DMS79 treated with DMSO at 0.1 percent for 48 hours (cell line): ENCODE data around the gene ST8SIA5.

Experiments used
- DNase-seq: peaks from one replicate; lab custom pipeline; 2025; lab: John Stamatoyannopoulos, UW

ST8SIA5 gene

DNA sequence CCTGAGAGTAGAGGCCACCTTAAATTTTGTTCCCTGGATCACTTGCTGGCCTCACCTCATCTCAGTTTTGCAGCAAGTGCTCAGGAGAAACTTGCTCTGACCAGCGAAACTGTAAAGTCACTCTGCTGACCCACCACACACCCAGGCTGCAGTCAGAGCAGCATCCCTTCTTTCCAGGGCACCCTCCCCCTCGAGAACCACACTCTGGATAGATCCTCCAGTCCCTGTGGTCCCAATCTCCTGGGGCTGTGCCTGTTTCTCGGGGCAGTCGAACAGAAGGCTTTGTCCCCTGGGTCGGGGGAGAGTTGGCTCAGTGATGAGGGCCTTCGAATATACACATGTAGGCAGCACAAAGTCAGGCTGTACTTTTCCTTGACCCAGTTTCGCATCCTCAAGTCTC, 18.4 kb downstream of the ST8SIA5 start:
- DNase-seq = no peak

DNA sequence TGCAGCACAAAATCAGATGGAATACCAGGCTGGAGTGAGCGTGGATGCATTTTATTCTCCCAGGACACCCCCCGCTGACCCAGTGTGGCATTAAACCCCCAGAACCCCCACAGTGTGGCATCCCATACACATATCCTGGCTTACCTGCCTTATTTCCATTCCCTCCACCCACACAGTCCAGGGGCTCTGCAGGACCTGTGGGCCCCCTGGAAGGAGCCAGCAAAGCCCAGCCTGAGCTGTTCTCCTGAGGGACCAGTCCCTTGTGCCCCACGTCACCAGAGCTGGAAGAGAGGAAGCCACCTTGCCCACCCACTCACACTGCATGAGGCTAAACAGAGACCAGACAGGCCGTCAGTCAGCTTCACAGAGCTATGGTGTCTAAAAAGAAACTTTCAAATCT, 20.1 kb downstream of the ST8SIA5 start:
- DNase-seq = no peak

- no peak for DNase-seq
These were observed 20.7 kb downstream of the ST8SIA5 start for GRCh38 chr18:46736135-46736534.

DNA sequence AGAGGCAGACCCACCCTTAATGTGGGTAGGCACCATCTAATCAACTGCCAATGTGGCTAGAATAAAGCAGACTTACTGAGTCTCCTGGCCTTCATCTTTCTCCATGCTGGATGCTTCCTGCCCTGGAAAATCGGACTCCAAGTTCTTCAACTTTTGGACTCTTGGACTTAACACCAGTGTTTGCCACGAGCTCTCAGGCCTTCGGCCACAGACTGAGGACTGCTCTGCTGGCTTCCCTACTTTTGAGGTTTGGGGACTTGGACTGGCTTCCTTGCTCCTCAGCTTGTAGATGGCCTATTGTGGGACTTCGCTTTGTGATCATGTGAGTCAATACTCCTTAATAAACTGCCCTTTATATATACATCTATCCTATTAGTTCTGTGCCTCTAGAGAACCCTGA, 21.9 kb downstream of the ST8SIA5 start:
- no peak for DNase-seq

- DNase-seq = no peak
These were observed 23.0 kb downstream of the ST8SIA5 start for GRCh38 chr18:46733872-46734271.

- no peak for DNase-seq
These were observed 24.1 kb downstream of the ST8SIA5 start for GRCh38 chr18:46732801-46733200.

DNA sequence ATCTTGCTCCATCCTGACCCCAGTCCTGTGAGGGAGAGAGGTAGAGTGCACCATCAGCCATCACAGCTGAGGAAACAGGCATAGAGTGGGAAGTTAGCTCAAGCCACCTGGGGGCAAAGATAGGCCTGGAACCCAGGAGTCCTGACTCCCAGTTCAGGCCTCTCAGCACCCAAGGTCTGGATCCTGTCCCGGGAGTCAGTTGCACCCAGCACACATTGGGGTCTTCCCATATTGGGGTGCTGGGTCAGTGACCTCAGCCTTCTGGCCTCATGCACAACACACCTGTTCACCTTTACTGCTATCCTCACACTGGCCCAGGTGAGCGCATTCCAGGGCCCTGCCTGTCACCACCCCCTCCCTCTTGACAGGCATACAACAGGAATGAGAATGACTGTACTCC, 24.7 kb downstream of the ST8SIA5 start:
- no peak for DNase-seq

DNA sequence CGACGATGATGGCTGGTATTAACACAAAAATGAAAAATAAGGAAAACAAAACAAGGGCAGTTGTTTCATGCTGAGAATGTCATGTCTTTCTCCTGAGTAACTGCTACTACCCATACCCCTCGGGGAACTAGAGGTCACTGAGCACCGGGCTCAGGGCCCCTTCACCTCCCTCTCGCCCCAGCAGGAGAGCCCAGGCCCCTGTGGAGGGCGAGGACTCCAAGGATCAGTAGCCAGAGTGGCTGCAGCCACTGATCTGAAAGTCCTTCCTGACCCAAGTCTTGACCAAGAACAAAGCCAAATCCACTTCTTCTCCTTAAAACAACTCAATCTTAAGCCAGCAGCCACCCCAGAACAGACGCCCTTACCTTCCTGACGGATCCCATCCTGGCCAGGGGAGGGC, 25.5 kb downstream of the ST8SIA5 start:
- DNase-seq = no peak

- DNase-seq = no peak
These were observed 28.5 kb downstream of the ST8SIA5 start for GRCh38 chr18:46728219-46728930.

GRCh38 chr18:46727177-46727576, 29.7 kb downstream of the ST8SIA5 start:
- DNase-seq = no peak

GRCh38 chr18:46725310-46725709, 31.5 kb downstream of the ST8SIA5 start:
- no peak for DNase-seq

GRCh38 chr18:46723856-46724415, 32.9 kb downstream of the ST8SIA5 start:
- DNase-seq = no peak

GRCh38 chr18:46722051-46722450, 34.8 kb downstream of the ST8SIA5 start:
- DNase-seq = no peak

DNA sequence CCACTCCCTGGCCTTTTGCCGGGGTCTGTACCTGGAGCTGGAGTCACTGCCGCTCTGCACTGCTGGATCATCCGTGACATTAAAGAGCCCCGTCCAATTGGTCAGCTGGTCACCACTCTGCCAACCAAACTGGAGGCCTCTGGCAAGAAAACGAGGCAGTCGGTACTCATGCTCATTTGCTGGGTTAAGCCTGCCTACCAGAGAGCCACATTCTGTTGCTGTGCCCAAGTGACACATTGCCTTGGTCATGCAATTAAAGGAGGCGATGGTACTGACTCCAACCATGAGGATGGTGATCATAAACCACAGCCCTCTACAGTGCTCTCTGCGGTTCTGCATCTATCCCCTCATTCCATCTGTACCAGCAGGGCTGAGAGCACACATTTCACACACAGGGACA, 35.5 kb downstream of the ST8SIA5 start:
- DNase-seq = no peak

DNA sequence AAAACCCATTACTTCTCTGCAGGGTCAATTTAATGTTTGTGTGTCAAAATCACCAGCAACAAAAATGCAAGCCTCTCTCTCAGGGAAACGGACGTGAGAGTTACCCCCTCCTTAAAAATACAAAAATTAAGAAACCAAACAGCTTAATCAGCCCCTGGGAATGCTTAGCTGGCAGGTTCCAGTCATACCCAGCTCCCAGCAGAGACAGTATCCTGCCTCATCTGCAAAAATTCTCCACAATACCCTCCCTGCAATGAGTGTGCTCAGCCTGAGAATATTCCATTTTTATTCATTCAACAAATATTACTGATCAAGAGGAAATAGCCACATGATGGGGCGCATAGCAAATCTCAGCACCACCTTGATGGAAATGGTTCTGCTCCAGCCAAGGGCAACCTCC, 36.3 kb downstream of the ST8SIA5 start:
- no peak for DNase-seq

DNA sequence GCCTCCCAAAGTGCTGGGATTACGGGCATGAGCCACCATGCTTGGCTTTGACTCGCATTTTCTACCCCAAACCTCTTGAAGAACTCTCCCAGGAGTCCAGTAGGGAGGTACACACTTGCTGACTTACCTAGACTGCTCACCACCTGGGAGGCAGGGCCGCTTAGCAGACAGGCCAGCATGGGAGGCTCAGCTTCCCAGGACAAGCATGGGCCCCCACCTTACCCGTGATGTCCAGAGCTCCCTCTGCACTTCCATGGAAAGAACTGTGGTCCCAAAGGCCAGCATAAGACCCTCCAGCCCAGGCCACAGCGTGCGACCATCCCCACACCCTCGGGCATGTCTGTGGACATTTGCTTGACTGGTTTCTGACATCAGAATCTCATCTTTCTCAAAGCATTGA, 36.8 kb downstream of the ST8SIA5 start:
- no peak for DNase-seq

GRCh38 chr18:46719388-46719787, 37.5 kb downstream of the ST8SIA5 start:
- DNase-seq = no peak

GRCh38 chr18:46718501-46719341, 38.1 kb downstream of the ST8SIA5 start:
- DNase-seq = no peak

- DNase-seq = no peak
These were observed 40.0 kb downstream of the ST8SIA5 start for GRCh38 chr18:46716827-46717226.

GRCh38 chr18:46716336-46716735, 40.5 kb downstream of the ST8SIA5 start:
- DNase-seq = no peak

- DNase-seq = no peak
These were observed 41.8 kb downstream of the ST8SIA5 start for GRCh38 chr18:46715062-46715461.

- DNase-seq = no peak
These were observed 44.4 kb downstream of the ST8SIA5 start for GRCh38 chr18:46712406-46712805.

DNA sequence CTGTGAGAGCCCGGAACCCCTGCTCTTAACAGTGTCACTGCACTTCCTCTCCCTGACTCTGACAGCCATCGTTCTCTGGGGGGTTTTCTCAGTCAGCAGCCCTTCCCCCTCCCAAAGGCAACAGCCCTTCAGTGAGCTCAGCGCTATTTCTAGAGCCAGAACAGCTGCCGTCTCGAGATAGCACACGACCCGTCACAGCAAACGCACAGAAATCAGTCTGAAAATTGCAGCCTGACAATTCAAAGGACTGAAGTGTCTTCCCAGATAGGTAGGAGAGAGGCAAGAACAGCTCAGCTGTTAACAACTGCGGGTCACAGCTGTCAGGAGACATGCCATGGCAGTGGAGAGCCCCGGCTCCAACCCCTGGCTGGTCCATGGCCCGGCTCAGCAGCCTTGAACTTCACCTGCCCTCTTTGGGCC, 45.4 kb downstream of the ST8SIA5 start:
- no peak for DNase-seq
